DMS53 (cell line): ENCODE results near the gene LMBR1.
A peak's percentile ranks its signal among the peaks of the same experiment; 100 is the strongest.
"Not testable (repeated sequence)": the region's sequence is repeated elsewhere in the genome, so short reads cannot be mapped to it uniquely, and the experiment has no call there.

Experiments used
- DNase-seq: peaks from one replicate; lab custom pipeline; 2025; lab: John Stamatoyannopoulos, UW

Gene LMBR1

GRCh38 chr7:156903232-156903909 lies 10.4 kb upstream of the LMBR1 start:
- DNase-seq, result peak; percentile 71

DNA sequence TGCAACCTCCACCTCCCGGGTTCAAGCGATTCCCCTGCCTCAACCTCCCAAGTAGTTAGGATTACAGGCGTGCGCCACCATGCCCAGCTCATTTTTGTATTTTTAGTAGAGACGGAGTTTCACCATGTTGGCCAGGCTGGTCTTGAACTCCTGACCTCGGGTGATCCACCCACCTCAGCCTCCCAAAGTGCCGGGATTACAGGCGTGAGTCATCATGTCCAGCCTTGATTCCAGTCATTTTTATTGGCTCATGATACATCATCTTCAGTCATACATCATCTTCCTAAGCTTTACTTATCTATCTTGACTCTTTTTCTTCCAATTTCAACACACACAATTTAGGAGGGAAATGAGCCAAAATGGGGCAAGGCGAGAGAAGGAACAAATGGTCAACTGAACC lies 7.1 kb upstream of the LMBR1 start:
- DNase-seq, result not testable (repeated sequence)

GRCh38 chr7:156898938-156899337 lies 6.0 kb upstream of the LMBR1 start:
- peak; percentile 26 for DNase-seq

GRCh38 chr7:156897673-156898072 lies 4.7 kb upstream of the LMBR1 start:
- DNase-seq, result no peak

DNA sequence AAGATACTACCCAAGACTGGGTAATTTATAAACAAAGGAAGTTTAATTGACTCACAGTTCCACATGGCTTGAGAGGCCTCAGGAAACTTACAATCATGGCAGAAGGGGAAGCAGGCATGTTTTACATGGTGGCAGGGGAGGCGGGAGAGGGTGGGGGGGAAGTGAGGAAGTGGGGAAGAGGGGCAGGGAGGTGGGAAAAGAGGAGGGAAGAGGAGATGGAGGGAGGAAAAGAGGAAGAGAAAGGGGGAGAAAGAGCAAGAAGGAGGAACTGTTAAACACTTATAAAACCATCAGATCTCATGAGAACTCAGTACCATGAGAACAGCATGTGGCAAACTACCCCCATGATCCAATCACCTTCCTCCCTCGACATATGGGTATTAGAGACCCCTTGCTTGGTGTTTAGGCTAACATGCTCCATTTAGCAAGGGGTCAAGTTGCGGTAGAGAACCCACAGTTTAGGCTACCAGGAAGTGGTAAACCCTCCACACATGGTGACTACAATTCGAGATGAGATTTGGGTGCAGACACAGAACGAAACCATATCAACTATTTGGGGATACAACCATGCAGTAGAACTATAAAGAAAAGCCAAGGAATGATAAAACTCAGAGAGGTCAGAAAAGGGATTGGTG lies 3.5 kb upstream of the LMBR1 start:
- no peak for DNase-seq

DNA sequence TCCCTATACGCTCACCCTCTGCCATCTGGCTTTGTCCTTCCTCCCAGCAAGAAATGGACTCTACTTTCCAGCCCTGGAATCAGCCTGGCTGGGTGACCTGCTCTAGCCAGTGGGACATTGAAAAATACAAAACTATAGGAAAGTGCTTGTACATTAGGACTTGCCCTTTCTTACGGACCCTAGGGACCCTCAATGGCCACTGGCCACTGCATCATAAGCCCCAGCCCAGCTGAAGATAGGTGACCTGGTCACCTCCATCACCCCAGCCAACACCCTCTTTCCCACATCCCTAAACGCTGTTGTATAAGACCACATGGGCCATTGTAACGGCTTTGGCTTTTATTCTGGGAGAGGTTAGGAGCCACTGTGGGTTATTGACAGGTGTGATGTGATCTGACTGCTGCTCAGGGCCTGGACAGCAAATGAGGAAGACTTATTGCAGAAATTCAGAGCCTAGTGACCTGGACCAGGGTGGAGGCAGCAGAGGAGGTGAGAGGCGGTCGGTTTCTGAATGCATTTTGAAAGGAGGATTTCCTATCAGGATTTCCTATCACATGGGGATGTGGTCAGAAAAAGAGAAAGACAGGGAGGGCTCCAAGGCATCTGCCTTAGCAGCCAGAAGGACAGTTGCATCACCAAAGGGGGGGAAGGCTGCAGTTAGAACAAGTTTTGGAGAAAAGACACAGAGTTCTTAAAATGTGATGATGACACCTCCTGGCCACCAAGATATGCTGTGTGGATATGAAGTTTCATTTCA lies 2.2 kb upstream of the LMBR1 start:
- DNase-seq, result no peak

DNA sequence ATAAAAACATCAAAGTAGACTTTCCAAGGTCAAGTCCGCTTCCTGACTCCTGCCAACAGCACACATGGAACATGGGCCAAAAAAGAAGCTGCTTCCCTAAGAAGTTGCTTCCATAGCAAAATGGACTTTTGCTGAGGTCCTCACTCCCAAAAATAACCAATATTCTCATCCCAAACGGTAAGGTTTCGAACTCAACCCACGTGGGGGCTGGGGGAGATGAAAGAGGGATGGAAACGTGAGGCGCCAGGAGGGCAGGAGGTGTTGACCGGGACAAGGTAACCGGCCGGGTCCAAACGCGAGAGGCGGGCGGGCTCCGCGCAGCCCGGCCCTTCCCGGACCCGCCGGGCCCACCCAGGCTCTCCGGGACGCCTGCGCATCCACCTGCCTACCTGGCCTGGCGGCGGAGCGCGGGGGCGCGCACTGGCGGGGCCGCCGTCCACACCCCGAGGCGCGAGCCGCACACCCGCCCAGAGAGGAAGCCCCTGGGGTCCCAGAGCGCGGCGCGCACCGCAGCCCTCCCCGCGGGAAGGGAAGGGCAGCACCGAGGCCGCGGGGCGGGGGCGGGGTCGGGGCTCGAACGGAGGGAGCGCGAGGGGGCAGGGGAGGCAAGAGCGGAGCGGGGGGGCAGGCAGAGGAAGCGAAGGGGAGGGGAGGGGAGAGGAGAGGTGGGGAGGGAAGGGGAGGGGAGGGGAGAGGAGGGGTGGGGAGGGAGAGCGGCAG lies 742 bp downstream of the LMBR1 start:
- DNase-seq, result peak; percentile 84

DNA sequence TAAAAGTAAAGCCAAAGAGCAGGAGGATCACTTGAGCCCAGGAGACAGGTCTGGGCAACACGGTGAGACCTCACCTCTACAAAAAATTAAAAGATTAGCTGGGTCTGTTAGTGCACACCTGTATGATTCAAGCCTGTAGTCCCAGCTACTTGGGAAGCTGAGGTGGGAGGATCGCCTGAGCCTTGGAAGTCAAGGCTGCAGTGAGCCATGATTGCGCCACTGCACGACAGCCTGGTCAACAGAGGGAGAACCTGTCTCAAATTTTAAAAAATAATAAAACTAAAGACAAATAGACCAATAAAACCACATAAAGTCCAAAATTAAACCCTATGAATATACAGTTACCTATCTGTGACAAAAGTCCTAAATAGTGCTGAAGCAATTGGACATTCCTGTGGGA lies 3.2 kb downstream of the LMBR1 start:
- DNase-seq, result no peak

GRCh38 chr7:156889089-156889488 lies 3.9 kb downstream of the LMBR1 start:
- peak; percentile 57 for DNase-seq

DNA sequence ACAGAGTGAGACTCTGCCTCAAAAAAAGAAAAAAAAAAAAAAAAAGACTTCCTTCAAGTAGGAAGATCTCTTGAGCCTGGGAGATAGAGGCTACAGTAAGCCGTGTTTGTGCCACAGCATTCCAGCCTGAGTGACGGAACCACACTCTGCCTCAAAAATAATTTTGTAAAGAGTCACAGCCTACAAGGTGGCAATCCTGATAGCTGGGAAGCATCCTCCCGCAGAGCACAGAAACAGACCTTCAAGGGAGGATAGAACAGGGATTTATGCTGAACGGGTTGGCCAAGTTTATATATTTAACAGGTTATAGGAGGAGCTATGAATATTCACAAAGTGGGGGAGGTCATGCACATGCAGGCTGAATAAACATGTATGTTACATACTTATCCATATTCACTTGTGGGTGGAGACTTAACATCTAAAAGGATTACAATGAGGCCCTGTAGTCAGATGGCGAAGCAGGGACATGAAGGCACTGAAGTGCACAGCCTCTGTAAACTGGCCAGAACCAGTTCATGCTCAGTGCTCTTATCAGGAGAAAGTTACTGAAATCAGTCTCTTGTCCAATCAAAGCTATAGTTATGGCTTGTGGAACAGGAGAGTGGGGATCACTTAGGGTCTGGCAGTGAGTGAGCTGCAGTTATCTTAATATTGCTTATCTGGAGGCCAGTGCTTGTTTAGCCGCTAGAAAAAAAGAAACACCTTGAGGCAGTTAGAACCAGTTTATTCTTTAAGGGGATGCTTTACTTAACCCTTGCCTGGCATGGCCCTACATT lies 6.8 kb downstream of the LMBR1 start:
- no peak for DNase-seq

GRCh38 chr7:156881679-156882078 lies 11.3 kb downstream of the LMBR1 start:
- DNase-seq, result no peak

DNA sequence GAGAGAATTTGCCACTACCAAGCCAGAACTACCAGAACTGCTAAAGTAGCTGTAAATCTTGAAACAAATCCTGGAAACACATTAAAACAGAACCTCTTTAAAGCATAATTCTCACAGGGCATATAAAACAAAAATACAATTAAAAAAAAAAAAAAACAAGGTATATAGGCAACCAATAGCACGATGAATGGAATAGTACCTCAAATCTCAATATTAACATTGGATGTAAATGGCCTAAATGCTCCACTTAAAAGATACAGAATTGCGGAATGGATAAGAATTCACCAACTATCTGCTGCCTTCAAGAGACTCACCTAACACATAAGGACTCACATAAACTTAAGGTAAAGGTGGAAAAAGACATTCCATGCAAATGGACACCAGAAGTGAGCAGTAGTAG lies 17.2 kb downstream of the LMBR1 start:
- DNase-seq, result no peak

DNA sequence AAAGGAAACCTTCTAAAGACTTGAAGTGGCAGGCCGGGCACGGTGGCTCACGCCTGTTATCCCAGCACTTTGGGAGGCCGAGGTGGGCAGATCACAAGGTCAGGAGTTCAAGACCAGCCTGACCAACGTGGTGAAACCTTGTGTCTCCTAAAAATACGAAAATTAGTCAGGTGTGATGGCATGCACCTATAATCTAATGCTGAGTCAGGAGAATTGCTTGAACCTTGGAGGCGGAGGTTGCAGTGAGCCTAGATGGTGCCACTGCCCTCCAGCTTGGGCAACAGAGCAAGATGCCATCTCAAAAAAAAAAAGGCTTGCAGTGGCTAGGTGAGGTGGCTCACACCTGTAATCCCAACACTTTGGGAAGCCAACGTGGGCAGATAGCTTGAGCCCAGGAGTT lies 24.6 kb downstream of the LMBR1 start:
- DNase-seq, result not testable (repeated sequence)

GRCh38 chr7:156865493-156865892 lies 27.5 kb downstream of the LMBR1 start:
- DNase-seq, result no peak

- DNase-seq, result not testable (repeated sequence)
These were observed 31.0 kb downstream of the LMBR1 start for GRCh38 chr7:156862022-156862421.

GRCh38 chr7:156861212-156861611 lies 31.8 kb downstream of the LMBR1 start:
- no peak for DNase-seq

- not testable (repeated sequence) for DNase-seq
These were observed 32.9 kb downstream of the LMBR1 start for GRCh38 chr7:156860099-156860498.

GRCh38 chr7:156858523-156858922 lies 34.5 kb downstream of the LMBR1 start:
- DNase-seq, result no peak

GRCh38 chr7:156857757-156858156 lies 35.2 kb downstream of the LMBR1 start:
- no peak for DNase-seq

- no peak for DNase-seq
These were observed 38.3 kb downstream of the LMBR1 start for GRCh38 chr7:156854654-156855053.

- no peak for DNase-seq
These were observed 44.0 kb downstream of the LMBR1 start for GRCh38 chr7:156848979-156849378.
